Measurements from ENCODE around the gene CAPZB.

DNA sequence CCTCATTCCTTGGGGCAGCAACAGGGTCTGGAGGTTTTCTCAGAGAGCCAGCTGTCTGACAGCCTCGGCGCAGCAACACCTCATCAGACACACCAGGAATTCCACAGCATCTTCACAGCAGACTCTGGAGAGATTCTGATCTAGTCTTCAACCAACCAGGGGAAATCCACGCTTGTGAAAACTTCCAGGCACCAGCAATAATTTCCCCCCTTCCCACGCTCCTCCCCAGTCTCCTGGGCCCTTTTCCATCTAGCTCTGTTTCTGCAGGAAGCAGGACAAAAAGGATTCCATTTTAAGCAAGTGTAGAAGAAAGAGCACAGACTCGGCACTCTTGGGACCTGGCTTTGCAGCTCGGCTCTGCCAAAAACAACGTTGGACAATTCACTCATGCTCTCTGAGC is 44.3 kb upstream of the CAPZB start:
- TF ChIP-seq POLR2AphosphoS5 (IDR thresholded peaks at IDR 0.05; ENCODE audit: low read depth, low read length) (no peak), POLR2A (IDR thresholded peaks at IDR 0.05; ENCODE audit: low read depth, low read length) (no peak)
